ENCODE measurements around the gene TMEM89.

TMEM89 gene

DNA sequence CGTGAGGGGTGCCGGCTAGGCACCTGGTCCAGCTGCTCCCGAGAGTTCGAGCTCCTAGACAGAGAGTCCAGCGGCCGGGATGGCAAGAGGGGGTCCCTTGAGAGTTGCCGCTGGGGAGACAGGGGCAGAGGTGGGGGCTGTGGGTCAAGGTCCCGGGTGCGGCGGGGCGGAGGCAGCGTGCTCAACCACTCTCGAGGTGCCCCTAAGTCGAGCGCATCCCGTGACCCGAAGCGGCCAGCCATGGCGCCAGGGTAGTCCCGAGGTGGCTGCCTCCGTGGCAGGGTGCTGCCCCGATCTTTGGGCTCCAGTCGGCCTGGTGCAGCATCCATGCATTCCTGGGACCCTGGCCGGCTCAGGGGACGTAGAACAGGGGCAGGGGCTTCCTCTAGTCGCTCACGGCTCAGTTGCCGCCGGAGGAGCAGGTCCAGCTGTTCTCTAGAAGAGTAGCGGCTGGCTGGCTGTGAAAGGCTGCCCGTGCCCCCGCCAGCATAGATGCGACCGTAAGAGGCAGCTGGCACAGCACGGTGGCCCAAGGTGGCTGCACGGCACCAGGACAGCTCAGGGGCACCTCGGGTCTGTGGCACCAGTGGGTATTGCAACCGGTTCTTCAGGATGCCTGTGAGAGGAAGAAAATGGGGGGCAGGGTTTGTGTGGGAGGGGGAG lies 18.5 kb upstream of the TMEM89 start:
- no peak for FAIRE-seq

DNA sequence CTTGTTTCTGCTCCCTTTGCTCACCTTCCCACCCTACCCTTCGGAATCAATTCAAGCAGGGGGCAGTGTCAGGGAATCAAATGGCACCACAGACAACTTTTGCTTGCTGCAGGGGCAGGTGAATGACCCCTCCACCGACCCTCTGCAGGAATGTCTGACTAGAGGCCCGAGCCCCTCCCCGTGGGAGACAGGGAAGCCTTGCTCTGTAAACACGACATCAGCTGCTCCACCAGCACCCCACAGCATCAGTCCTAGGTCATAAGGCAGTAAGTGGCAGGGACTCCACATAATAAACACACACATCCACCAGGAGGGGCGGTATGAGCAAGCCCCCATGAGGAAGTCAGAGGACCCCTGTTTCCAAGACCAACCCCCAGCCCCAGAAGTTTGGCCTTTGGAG lies 15.7 kb upstream of the TMEM89 start:
- no peak for FAIRE-seq

DNA sequence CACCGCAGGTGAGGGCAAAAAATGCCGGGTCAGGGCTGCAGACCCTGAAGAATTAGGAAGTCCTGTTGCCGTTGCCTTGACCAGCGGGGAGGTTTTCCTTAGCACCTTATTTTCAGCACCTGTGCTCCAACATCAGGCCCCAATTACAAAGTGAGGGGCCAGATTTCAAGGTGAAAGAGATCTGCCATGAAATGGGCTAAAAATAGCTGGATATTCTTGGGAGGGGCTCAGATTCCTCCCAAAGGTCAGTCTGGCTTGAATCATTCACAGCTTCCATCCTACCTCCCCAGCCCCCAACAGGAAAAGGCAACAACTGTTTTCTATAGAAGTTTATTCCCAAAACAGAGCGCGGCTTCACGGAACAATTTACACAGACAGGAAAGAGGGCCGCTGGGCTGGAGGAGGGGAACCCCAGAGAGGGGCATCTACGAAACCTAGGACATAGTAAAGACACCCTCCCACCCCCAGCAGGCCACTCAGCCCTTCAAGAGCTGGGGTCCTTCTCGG lies 14.6 kb upstream of the TMEM89 start:
- FAIRE-seq: no peak

DNA sequence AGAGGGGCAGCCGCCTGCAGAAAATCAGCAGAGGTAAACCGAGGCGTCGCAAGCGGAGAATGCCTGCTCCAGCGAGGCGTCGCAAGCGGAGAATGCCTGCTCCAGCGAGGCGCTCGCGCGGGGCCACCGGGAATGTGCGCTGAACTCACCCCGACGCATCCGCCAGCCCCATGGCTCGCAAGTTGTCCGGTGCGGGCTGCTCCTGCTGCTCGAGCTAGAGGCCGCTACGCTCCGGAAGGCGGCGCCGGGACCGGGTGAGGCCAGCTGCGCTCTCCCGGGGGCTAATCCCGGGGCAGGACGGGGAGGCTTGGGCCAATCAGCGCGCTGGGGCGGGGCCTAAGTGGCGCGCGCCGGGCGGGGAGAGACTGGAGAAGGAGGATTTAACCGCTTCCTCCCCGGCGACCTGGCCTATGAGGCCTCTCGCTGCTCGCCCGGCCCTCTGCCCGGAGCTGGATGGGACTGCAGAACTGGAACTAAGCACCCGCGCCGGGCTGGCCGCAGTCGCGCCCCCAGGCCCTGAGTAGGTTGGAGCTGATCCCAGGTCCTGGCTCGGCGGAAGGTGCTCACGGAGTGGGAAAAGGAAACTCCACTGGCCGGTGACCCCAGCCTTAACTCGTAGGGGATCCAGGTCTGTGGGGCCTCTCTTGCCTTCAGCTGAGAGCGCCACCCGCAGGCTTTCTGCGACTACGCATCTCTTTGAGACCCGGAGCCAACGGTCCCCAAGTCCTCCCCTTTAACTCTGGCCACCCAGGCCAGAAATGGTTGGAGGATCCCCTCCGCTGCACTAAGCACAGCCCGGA lies 13.9 kb upstream of the TMEM89 start, which contains the start of gene SLC26A6:
SLC26A6 (minus strand) TSS at position 240 of the 800 bp plus-strand sequence; CDS start at position 172, 68 bp downstream.
- FAIRE-seq: peak; percentile 91

DNA sequence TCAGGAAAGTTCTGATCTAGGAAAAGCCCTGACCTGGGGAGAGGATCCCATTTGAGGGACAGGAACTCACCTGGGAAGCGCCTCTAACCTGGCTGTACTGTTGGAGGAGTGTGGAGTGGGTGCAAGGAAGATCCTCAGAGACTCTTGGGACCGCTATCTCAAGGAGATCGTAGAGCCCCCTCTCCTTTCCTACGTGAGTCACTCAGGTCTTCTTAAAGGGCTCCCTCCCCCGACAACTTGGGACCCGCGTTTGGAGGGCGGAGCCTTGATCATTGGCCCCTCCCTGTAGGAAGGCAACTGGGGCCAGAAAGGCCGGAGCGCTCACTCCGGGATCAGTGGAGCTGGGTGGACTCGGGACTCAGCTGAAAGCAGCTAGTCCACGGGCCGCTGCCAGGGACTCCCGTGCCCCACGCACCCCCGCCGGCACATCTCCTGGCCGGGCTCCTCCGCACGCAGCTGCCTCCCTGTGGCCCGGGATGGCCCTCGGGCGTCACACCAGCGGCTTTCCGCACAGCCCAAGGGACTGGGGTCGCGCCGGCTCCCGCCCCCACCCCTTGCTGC lies 13.2 kb upstream of the TMEM89 start:
- FAIRE-seq: no peak

DNA sequence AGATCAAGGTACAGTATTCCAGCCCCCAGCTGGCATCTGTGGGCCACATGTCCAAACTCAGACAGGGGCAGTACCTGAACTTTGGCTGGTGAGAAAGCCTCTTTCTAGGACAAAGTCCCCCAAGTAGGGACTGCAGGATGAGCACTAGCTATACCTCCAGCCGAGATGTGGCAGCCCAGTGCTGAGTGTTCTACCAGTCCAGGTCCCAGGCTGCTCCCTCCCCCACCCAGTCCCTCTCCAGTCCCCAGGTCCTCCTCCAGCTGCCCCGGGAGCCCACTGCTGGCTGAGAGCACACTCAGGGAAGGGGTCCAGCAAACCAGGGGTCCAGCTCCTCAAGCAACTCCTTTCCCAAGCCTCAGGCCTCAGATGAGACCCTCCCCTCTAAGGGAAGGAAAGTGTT lies 12.2 kb upstream of the TMEM89 start:
- FAIRE-seq: no peak

DNA sequence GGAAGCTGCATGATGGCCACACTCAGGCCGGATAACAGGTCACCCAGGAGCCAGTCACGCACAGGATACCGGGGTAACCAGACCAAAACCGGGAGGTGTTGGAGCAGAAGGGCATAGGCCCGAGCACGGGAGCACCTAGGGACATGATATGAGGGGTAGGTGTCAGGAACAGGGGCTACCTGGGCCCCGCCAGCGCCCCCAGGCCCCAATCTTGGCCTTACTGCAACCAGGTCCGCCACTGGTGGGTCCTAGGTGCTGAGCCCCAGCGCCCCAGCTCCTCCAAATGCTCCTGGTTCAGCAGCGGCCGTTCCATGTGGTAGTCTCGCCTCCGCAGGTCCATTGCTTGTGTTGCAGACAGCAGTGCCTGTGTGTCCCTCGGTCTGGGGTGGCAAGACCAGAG lies 11.7 kb upstream of the TMEM89 start:
- no peak for FAIRE-seq

DNA sequence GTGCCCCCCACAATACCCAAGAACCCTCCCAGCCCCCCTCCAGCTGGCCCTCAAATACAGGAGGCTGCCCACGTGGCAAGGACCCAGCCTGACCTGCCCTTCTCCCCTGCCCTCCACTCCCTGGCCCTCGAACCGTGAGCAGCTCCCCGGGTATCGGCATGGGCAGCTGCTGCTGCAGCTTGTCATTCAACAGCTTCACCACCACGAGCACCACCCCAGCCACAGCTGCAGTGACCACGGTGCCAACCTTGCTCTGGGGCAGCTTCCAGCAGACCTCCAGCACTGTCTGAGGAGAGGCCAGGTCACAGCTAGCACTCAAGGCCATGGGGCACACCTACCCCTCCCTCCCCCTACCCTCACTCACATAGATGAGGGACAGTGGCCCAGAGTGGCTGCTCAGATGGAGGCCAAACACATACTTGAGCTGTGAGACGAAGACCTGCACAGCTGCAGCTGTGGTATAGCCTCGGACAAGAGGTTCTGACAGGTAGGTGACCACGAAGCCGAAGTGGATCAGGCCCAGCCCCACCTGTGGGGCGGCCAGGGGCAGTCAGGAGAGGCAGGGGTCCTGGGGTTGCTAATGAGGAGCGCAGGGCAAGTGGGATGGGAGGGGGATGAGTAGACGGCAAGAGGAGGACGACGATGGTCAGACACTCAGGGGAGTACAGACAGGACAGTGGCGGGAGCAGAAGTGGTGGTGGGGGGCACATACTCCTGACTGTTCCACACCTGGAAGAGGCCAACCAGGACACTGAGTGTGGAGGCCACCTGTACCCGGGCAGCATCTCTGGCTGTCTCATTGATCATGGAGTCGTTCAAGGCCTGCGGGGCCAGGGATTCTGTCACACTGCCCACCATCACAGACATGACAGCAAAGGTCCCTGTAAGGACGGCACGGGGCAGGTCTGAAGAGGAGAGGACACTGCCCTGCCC lies 10.2 kb upstream of the TMEM89 start:
- FAIRE-seq: no peak

DNA sequence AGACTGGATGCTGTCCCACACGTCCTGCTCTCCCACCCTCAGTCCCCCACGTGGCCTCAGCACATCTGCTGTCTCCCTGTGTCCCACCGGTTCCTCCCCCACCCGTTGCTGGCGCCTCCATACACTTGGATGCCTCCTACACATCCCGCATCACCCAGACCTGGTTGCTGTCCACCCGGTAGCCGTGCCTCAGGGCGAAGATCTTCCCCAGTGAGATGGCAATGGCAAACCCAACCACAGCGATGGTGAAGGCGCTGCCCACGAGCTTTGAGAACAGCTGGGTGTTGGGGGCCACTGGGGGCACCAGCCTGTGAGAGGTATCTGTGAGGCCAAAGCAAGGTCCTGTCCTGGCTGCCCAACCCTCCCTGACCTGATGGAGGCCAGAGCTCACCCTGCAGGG lies 9.3 kb upstream of the TMEM89 start:
- FAIRE-seq: no peak

DNA sequence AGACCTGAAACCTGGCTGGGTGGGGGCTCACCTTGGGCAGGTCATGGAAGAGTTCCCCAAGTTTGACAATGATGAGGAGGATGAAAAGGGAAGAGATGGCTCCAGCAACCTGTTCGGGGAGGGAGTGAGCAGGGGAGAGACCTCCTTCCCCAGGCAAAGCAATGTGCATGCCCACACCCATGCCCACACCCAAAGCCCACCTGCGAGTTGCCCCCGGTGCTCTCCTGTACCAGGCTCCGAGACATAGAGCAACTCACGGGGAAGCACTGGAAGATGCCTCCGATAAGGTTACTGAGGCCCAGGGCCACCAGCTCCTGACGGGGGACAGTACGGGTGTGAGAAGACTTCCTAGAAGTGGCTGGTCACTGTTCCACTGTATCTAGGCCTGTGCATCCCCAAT lies 8.8 kb upstream of the TMEM89 start:
- FAIRE-seq: no peak

DNA sequence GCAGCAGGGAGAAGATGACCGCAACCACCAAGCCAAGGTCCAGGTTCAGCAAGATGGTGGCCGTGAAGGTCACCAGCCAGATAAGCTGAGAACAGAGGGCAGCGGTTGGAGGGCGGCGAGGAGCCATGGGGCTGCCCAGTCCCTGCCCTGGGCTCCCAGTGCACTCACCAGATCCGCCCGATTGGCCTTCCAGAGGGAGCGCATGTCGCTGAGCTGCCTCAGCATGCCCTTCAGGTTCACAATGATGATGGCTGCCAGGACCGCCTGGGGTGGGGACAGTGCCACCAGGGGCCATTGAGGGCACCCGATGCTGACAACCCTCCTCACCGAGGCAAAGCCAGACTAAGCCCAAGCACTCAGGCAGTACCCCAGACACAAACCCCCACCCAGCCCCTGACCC lies 8.3 kb upstream of the TMEM89 start:
- FAIRE-seq: no peak

DNA sequence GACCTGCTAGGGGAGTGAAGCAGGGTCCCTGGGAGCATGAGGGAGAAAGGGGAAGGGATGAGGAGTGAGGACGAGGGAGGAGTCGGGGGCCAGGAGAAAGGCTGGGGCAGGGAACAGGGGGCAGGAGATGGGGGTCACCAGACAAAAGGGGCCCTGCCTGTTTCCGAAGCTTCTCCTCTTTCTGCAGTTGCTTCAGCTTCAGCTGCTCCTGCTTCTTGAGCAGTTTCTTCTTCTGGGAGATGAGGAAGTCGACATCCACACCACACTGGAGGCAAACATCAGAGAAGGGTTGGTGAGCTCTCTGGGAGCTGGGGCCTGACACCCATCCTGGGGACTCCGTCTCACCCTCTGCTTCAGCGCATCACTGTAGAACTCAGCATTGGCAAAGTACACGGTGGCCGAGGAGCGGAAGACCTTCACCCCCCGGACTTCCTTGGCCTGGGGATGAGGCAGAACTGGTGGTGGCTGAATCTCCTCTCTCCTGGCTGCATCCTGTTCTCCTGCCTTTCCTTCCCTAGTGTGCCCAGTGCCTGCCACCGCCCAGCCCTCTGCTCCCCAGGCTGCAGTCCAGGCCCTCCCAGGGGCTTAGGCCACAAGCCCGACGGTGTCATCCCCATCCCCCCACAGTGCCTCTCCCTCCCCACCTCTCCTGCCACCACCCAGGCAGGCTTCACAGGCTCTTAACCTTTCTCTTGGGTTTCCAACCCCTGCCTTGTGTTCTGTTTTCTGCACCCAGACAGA lies 6.9 kb upstream of the TMEM89 start:
- FAIRE-seq: no peak

DNA sequence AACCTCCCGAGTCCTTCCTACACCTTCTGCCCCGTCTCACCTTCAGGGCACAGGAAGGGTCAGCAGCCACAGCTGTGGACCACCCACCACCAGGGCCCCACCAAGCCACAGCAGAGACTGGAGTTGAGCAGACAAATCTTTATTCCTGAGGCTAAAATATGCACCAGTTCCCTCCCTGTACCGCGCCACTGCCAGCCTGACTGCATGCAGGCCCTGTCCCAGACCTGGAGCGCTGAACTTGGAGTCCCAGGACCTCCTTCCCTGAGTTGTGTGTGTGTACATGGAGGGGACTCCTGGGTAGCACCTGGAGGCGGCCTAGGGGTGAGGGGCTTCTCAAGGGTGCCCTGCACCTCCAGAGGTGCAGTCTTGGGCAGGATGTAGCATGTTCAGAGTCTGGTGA lies 4.0 kb upstream of the TMEM89 start:
- no peak for FAIRE-seq

DNA sequence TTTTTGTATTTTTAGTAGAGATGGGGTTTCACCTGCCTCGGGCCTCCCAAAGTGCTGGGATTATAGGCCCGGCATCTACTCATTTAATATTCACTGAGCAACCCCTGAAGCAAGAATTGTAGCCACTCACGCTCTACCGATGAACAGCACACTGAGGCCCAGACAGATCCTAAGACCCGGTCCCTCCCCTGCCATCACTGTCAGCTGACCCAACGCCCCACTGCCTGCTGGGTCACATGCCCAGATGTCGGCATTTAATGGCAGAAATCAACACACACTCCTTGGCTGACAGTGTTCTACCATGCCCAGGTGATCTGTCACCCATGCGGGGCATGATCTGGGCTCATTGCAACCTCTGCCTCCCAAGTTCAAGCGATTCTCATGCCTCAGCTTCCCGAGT lies 3.2 kb upstream of the TMEM89 start:
- no peak for FAIRE-seq

DNA sequence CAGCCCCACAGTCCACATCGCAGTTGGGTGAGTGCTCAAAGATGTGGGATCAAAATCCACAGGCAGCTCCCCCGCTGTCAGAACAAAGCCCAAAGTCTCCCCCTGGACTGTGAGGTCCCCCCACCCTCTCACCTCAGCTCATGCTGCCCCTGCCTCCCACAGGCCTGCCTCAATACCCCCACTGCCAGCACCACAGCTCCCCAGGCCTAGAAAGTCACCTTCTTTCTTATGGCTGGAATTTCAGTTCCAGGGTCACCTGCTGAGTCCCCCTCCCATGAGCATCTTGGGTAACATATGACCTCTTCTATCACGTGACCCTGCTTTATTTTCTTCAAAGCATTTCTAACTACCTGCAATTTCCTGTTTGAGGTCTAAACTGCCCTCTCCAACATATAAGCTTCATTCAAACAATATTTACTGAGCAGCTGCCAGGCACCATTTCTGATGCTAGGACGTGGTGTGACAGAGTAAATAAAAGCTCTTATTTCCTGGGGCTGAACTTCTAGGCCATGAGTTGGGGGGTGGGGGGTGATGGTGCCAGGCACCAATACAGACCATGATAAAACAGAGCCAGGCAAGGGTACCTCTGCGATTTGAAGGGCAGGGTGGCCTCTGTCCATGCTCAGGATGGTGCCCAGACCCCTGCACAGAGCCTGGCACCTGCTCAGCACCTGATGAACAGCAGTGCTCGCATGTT lies 2.4 kb upstream of the TMEM89 start:
- no peak for FAIRE-seq

DNA sequence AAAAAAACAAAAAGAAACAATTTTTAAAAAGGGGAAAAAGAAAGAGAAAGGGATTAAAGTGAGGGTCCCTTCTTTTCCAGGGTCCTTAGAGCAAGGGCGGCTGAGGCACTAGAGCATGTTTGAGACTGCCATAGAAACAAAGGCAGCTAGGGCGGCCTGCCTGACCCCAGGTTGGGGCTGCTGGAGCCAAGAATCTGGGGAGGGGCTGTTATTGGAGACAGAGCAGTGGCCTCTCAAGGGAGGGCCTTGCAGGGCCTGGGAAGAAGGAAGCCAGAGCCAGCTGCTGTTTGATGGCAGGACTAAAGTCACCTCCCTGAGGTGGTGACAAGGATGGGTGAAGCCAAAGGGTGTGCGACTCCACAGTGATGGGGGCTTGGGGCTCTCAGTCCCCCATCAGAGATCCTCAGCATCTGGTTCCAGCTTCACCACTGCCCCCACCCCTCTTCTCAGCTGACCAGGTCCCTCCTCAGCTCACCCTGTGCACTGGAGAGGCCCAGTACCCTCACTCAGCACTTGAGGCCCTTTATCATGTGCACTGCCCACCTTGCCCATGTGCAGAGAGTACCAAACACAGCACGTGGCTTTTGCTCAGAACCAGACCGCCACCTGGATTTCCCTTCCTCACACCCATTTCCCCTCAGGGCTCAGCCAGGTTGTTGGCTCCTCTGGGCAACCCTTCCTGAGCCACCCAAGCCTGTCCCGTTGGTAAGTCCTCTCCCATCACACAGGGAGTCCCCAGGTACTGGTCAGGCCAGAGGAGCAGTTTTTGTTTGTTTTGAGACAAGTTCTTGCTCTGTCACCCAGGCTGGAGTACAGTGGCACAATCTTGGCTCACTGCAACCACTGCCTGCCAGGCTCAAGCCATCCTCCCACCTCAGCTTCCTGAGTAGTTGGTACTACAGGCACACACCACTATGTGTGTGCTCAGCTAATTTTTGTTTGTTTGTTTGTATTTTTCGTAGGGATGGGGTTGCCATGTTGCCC lies 1.7 kb downstream of the TMEM89 start:
- no peak for FAIRE-seq

DNA sequence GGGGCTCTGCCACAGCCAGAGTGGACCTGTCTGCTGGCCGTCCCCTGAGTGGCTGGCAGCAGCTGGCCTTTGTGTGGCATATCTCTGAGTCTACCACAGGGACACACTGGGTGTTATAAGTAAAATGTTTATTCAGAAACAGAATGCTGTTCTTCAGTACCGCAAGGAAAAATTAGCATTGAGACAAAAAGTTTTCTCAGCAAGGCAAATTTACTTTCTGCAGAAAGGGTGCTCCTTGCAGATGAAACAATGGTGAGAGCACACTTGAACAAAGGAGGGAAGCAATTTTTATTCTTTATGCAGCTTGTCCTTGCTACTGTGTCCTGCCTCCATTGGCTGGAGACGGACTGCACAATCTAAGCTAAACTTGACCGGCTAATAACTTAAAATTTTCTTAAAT lies 4.0 kb downstream of the TMEM89 start:
- no peak for FAIRE-seq

DNA sequence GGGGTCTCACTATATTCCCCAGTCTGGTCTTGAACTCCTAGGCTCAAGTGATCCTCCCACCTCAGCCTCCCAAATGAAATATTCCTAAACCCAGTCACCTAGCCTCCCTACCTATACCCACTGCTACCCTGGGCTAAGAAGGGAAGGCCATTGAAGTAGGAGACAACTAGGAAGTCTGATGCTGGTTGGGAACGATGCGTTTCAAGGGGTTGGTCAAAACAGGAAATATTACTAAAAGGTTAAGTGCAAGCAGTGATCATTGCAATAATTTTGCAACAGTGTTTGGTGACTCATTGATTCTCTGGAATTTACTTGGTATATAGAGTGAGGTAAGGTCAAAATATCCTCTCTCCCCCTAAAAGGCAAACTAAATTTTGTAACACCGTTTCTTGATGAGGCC lies 7.5 kb downstream of the TMEM89 start:
- FAIRE-seq: no peak

DNA sequence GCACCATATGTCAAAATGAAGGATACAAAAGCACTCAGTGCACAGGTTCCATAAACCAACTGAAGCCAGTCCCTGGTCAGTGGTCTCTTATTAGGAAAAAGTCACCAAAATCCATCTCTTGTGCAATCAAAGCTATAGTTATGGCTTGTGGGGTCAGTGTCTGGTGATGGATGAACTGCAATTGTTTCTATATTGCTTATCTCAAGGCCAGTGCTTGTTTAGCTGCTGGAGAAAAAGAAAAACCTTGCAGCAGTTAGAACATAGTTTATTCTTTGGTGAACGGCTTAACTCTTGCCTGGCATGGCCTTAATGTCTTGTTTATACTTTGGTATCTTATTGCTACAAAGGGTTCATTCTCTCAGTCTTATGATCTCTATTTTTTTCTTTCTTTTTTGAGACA lies 9.3 kb downstream of the TMEM89 start:
- no peak for FAIRE-seq

All from A204.1 (cell line).